Iris pigment epithelial cell (primary cell): Measurements from ENCODE around the gene PPFIA2.

Experiments
- DNase-seq: peaks from one replicate; pipeline ENCODE4 v3.0.0-alpha.2; 2011; ENCODE audit warnings: low read depth

Gene PPFIA2

GRCh38 chr12:81450920-81451739 lies 308.0 kb downstream of the PPFIA2 start:
- peak; percentile 74 for DNase-seq

- DNase-seq, result no peak
Measured at GRCh38 chr12:81441629-81442028, 317.5 kb downstream of the PPFIA2 start.

GRCh38 chr12:81440001-81440400 lies 319.1 kb downstream of the PPFIA2 start:
- DNase-seq, result no peak

- DNase-seq, result no peak
Measured at GRCh38 chr12:81439344-81439743, 319.8 kb downstream of the PPFIA2 start.

- DNase-seq, result no peak
Measured at GRCh38 chr12:81417056-81417455, 342.1 kb downstream of the PPFIA2 start.

GRCh38 chr12:81416571-81416970 lies 342.6 kb downstream of the PPFIA2 start:
- DNase-seq, result no peak

GRCh38 chr12:81414441-81414840 lies 344.7 kb downstream of the PPFIA2 start:
- DNase-seq, result no peak

GRCh38 chr12:81412940-81413339 lies 346.2 kb downstream of the PPFIA2 start:
- no peak for DNase-seq

- no peak for DNase-seq
Measured at GRCh38 chr12:81403348-81403747, 355.8 kb downstream of the PPFIA2 start.

GRCh38 chr12:81401241-81401640 lies 357.9 kb downstream of the PPFIA2 start:
- no peak for DNase-seq

GRCh38 chr12:81400024-81400423 lies 359.1 kb downstream of the PPFIA2 start:
- DNase-seq, result no peak

- no peak for DNase-seq
Measured at GRCh38 chr12:81395431-81395830, 363.7 kb downstream of the PPFIA2 start.

- DNase-seq, result no peak
Measured at GRCh38 chr12:81389550-81390099, 369.5 kb downstream of the PPFIA2 start.

- DNase-seq, result no peak
Measured at GRCh38 chr12:81386101-81386500, 373.0 kb downstream of the PPFIA2 start.

GRCh38 chr12:81381951-81382350 lies 377.2 kb downstream of the PPFIA2 start:
- no peak for DNase-seq

GRCh38 chr12:81378601-81379285 lies 380.4 kb downstream of the PPFIA2 start:
- no peak for DNase-seq

- no peak for DNase-seq
Measured at GRCh38 chr12:81377771-81378170, 381.4 kb downstream of the PPFIA2 start.

GRCh38 chr12:81375969-81376368 lies 383.2 kb downstream of the PPFIA2 start:
- no peak for DNase-seq

GRCh38 chr12:81370456-81370855 lies 388.7 kb downstream of the PPFIA2 start:
- DNase-seq, result no peak

GRCh38 chr12:81369175-81369574 lies 390.0 kb downstream of the PPFIA2 start:
- no peak for DNase-seq

- no peak for DNase-seq
Measured at GRCh38 chr12:81365284-81365683, 393.9 kb downstream of the PPFIA2 start.

- no peak for DNase-seq
Measured at GRCh38 chr12:81360916-81361315, 398.2 kb downstream of the PPFIA2 start.

GRCh38 chr12:81359736-81360135 lies 399.4 kb downstream of the PPFIA2 start:
- no peak for DNase-seq
